GM12878 (cell line): Measurements from ENCODE around the gene DDX39B. TPM values are rescaled to one million over a fixed set of nuclear protein-coding genes. Genes with fewer than 3 reads are reported as not detected.

ENCODE experiments used
- ATAC-seq: fragments of 200-7000 bp; cut with Tn5 transposase; 3 replicates; pipeline ENCODE4 v1.9.1; 2020; ENCODE audit warnings: mild to moderate bottlenecking, moderate library complexity
- BruUV-seq: library from RNA; stranded (reverse); fragments of 400-500 nt; replicated peaks from 2 replicates; lab custom pipeline; 2021; lab: Mats Ljungman, UMichigan
- CTCF ChIA-PET: fragments of 300-600 bp; sonication (Branson Sonifier 250); formaldehyde crosslinking; extraction: SDS; loops from one replicate; lab custom pipeline; 2021; ENCODE audit warnings: inconsistent platforms; lab: Yijun Ruan, JAX
- POLR2A ChIA-PET: fragments of 350-600 bp; formaldehyde crosslinking; extraction: SDS; loops from one replicate; lab custom pipeline; 2021; ENCODE audit warnings: inconsistent platforms; lab: Charles Lee
- RAD21 ChIA-PET: fragments of 300-600 bp; sonication (Branson Sonifier 250); formaldehyde crosslinking; loops from one replicate; lab custom pipeline; 2023; ENCODE audit warnings: antibody characterized with exemption; ENCODE audit not compliant: unreplicated experiment; lab: Charles Lee
- SMC1A ChIA-PET: fragments of 300-600 bp; sonication (Branson Sonifier 250); formaldehyde crosslinking; loops from one replicate; lab custom pipeline; 2023; ENCODE audit not compliant: unreplicated experiment, uncharacterized antibody; lab: Charles Lee
- DNase-seq: peaks from one replicate; pipeline ENCODE4 v3.0.0-alpha.2; 2011; ENCODE audit warnings: low read depth, low spot score
- FAIRE-seq: peaks from 3 replicates; lab custom pipeline; 2011; peaks lifted over from hg19 to GRCh38; lab: Jason Lieb, UNC
- H2AFZ ChIP-seq: 2 replicates; pipeline ENCODE4 v1.6.0; 2011; ENCODE audit warnings: low read depth, low read length, control low read depth; ENCODE audit not compliant: control insufficient read depth
- H3K27ac ChIP-seq: 2 replicates; pipeline ENCODE4 v1.5.1; 2011; ENCODE audit warnings: control low read depth; ENCODE audit not compliant: control insufficient read depth, insufficient read depth
- H3K27me3 ChIP-seq, 2 experiments: replicated peaks in 1 of 2; 2 replicates each; pipeline versions ENCODE4 v1.6.0 to v1.6.1; 2011; ENCODE audit warnings: low read length in 1 of 2; ENCODE audit not compliant: control insufficient read depth in 2 of 2, insufficient read depth in 2 of 2
- H3K36me3 ChIP-seq, 2 experiments: 2 replicates each; pipeline ENCODE4 v1.5.1; 2011; ENCODE audit warnings: low read length in 1 of 2; ENCODE audit not compliant: control insufficient read depth in 2 of 2, insufficient read depth in 2 of 2
- H3K4me1 ChIP-seq: 2 replicates; pipeline ENCODE4 v1.6.1; 2011; ENCODE audit warnings: mild to moderate bottlenecking, low read length, moderate library complexity, mixed read lengths; ENCODE audit not compliant: control insufficient read depth, insufficient read depth
- H3K4me2 ChIP-seq: 2 replicates; pipeline ENCODE4 v1.6.0; 2011; ENCODE audit warnings: control low read depth; ENCODE audit not compliant: control insufficient read depth, insufficient read depth
- H3K4me3 ChIP-seq: fragments of 200-600 bp; sonication (generic); 2 replicates; pipeline ENCODE4 v1.5.1; 2016
- H3K79me2 ChIP-seq: 2 replicates; pipeline ENCODE4 v1.6.0; 2011; ENCODE audit warnings: low read length; ENCODE audit not compliant: control insufficient read depth, insufficient read depth
- H3K9ac ChIP-seq: 2 replicates; pipeline ENCODE4 v1.8.0; 2011; ENCODE audit warnings: low read length, control low read depth, mixed read lengths; ENCODE audit not compliant: control insufficient read depth, insufficient read depth
- H3K9me3 ChIP-seq: replicated peaks from 3 replicates; pipeline ENCODE4 v1.5.1; 2011; ENCODE audit warnings: mild to moderate bottlenecking, low read length; ENCODE audit not compliant: control insufficient read depth, insufficient read depth
- H4K20me1 ChIP-seq: 2 replicates; pipeline ENCODE4 v1.6.0; 2011; ENCODE audit not compliant: control insufficient read depth, insufficient read depth
- CREM ChIP-seq: IDR thresholded peaks from 2 replicates; pipeline ENCODE4 v1.6.1; 2014; ENCODE audit warnings: antibody characterized with exemption, low read depth
- IRF5 ChIP-seq: fragments of 450-650 bp; IDR thresholded peaks from 2 replicates; pipeline ENCODE4 v1.6.1; 2017; ENCODE audit warnings: borderline replicate concordance
- MLLT1 ChIP-seq: fragments of 450-650 bp; IDR thresholded peaks from 2 replicates; pipeline ENCODE4 v1.6.1; 2016; ENCODE audit warnings: mild to moderate bottlenecking
- NRF1 ChIP-seq: conservative IDR thresholded peaks from 2 replicates; pipeline ENCODE4 v1.6.1; 2011; ENCODE audit warnings: mild to moderate bottlenecking, low read depth, low read length, improper control_type of control experiment
- ZNF274 ChIP-seq: IDR thresholded peaks from one replicate; pipeline ENCODE4 v1.8.0; 2011; ENCODE audit not compliant: insufficient read length, insufficient read depth
- WGBS: methylation state at CpG from one replicate; pipeline ENCODE4 v1.1.6; 2016; ENCODE audit warnings: low lambda C conversion rate; ENCODE audit not compliant: insufficient replicate concordance, insufficient coverage; ENCODE audit errors: missing lambda C conversion rate; 5-methylcytosine and 5-hydroxymethylcytosine counted together
- in situ Hi-C: fragments of 300-500 bp; cut with MboI; formaldehyde crosslinking; loops from 9 replicates; pipeline ENCODE4 v1.14.3; 2018; ENCODE audit warnings: mixed read lengths
- intact Hi-C: fragments of 100-400 bp; cut with micrococcal nuclease; formaldehyde crosslinking; loops from one replicate; pipeline ENCODE4 v1.14.2; 2022; ENCODE audit not compliant: unreplicated experiment
- polyA plus RNA-seq, 11 experiments: library from polyadenylated mRNA; depleted of rRNA in 4 of 11; unstranded in 6 of 11; stranded (reverse) in 5 of 11; fragments of >200 nt; fragmentation: Nextera tagmentation in 4 of 11; fragmentation: Illumina TruSeq in 1 of 11; extraction: Ambion mirVana in 4 of 11; extraction: Trizol in 1 of 11; gene quantifications; 1 replicate in 1 of 11; 2 replicates in 10 of 11; pipeline versions ENCODE4 v1.2.1 to v1.2.3, GENCODE V29; 2011 to 2016; ENCODE audit warnings: inconsistent platforms in 2 of 11, missing spikeins in 2 of 11, low read depth in 1 of 11
- total RNA-seq, 4 experiments: library from RNA; depleted of rRNA in 3 of 4; stranded (reverse); fragments of >200 nt in 3 of 4; fragmentation: Illumina TruSeq in 1 of 4; extraction: Trizol in 1 of 4; gene quantifications; 2 replicates each; pipeline versions ENCODE4 v1.2.1 to v1.2.3, GENCODE V29; 2013 to 2021

Gene DDX39B
- total and polyA plus RNA-seq, 10 of the 15 experiments (the other 5 are each of a cell fraction or from before 2014, with no cell fraction given): 271 to 661 (median 330) TPM

- intact Hi-C loops: loop anchor here (2.0 kb wide), 1 partner anchor 23 kb away; no protein-coding TSS in a partner anchor
- Histone ChIP-seq H3K4me3 (peak overlapping the region; percentile 55; the same call in 1 of the 2 replicates), H3K27me3 (no peaks in the 10 kb centered on the region), H3K79me2 (peaks cover 17% of the 10 kb centered on the region), H3K4me2 (peak overlapping the region; percentile 94), H4K20me1 (no peaks in the 10 kb centered on the region), H2AFZ (no peak overlapping the region), H3K4me1 (peaks cover 70% of the 10 kb centered on the region), H3K36me3 (peaks cover 0 to 7% of the 10 kb centered on the region in 2 experiments; a peak in 2 of 4 replicates), H3K27ac (peak overlapping the region; percentile 99), H3K9me3 (no peaks in the 10 kb centered on the region), H3K9ac (peak overlapping the region; percentile 84)
- RAD21 ChIA-PET: interaction anchor here (0.7 to 15.9 kb wide), 5 partner anchors 10 to 262 kb away, joined by 3 to 620 read pairs (median 62); partner anchors contain the start of genes ATP6V1G2, LST1, LTA and LTB
- CTCF ChIA-PET: interaction anchor here (0.6 to 34.8 kb wide), 5 partner anchors 10 to 1287 kb away, joined by 3 to 2098 read pairs (median 19); partner anchors contain the start of genes LST1, LTA, LTB and MDC1
- POLR2A ChIA-PET: interaction anchor here (1.6 to 9.1 kb wide), 5 partner anchors 9 to 35 kb away, joined by 4 to 255 read pairs (median 18); partner anchors contain the start of genes LTB, NCR3 and TNF
- ATAC-seq: no peak
- no TSS peak for BruUV-seq
- WGBS: 3% methylated on average over 8 of the region's 8 CpGs
- SMC1A ChIA-PET: interaction anchor here (1.1 to 34.7 kb wide), 3 partner anchors 8 to 26 kb away, joined by 3 to 1989 read pairs (median 5); partner anchors contain the start of genes LST1, LTA, LTB and NCR3
- FAIRE-seq: no peak
- in situ Hi-C loops: loop anchor here (25.0 kb wide), 2 partner anchors 1054 to 1404 kb away; partner anchors contain the start of genes BRD2 and HLA-DMA
- TF ChIP-seq ZNF274: no peak
- no peak for TF ChIP-seq MLLT1
- TF ChIP-seq CREM: no peak
- no peak for TF ChIP-seq NRF1
- TF ChIP-seq IRF5: no peak
- no peak for DNase-seq
Measured at GRCh38 chr6:31558318-31558625, 16.5 kb upstream of the DDX39B start.
